Calu3 (cell line): Measurements from ENCODE around the gene ADAMTSL2. TPM values are rescaled to one million over a fixed set of nuclear protein-coding genes. Genes with fewer than 3 reads are reported as not detected.

ENCODE experiments used
- BruUV-seq: library from RNA; stranded (reverse); fragments of 400-500 nt; replicated peaks from 2 replicates; lab custom pipeline; 2021; lab: Mats Ljungman, UMichigan
- CTCF ChIA-PET: fragments of 300-600 bp; sonication (Branson Sonifier 250); formaldehyde crosslinking; loops from one replicate; lab custom pipeline; 2022; ENCODE audit warnings: antibody characterized with exemption; lab: Charles Lee
- DNase-seq: peaks from one replicate; pipeline ENCODE4 v3.0.0; 2022
- H3K27ac Mint-ChIP-seq: one replicate; pipeline ENCODE4 v1.8.0; 2022; ENCODE audit warnings: mixed read lengths; ENCODE audit not compliant: unreplicated experiment
- H3K27me3 Mint-ChIP-seq: one replicate; pipeline ENCODE4 v1.8.0; 2022; ENCODE audit warnings: mixed read lengths; ENCODE audit not compliant: unreplicated experiment
- H3K36me3 Mint-ChIP-seq: one replicate; pipeline ENCODE4 v1.8.0; 2022; ENCODE audit warnings: mild to moderate bottlenecking, moderate library complexity, mixed read lengths; ENCODE audit not compliant: insufficient read depth, unreplicated experiment
- H3K4me1 Mint-ChIP-seq: one replicate; pipeline ENCODE4 v1.8.0; 2022; ENCODE audit warnings: mild to moderate bottlenecking, low read depth, mixed read lengths; ENCODE audit not compliant: unreplicated experiment
- H3K4me3 Mint-ChIP-seq: one replicate; pipeline ENCODE4 v1.8.0; 2022; ENCODE audit warnings: mild to moderate bottlenecking, low read depth, moderate library complexity, mixed read lengths; ENCODE audit not compliant: unreplicated experiment
- H3K9me3 Mint-ChIP-seq: one replicate; pipeline ENCODE4 v1.8.0; 2022; ENCODE audit warnings: low read depth, mixed read lengths; ENCODE audit not compliant: unreplicated experiment
- intact Hi-C: fragments of 100-400 bp; cut with micrococcal nuclease; formaldehyde crosslinking; loops from one replicate; pipeline ENCODE4 v1.10.0; 2022; ENCODE audit not compliant: unreplicated experiment
- total RNA-seq: library from RNA; stranded (reverse); gene quantifications from 2 replicates; pipeline ENCODE4 v1.2.3, GENCODE V29; 2022
- TF ChIP-seq, protein P1 (sequence below): fragments of 200-600 bp; IDR thresholded peaks from one replicate; pipeline ENCODE4 v1.8.0; 2022; ENCODE audit warnings: antibody characterized with exemption; ENCODE audit not compliant: unreplicated experiment

ADAMTSL2 gene
- total RNA-seq, 1 experiment from 2014 or later, result 0.14 TPM

DNA sequence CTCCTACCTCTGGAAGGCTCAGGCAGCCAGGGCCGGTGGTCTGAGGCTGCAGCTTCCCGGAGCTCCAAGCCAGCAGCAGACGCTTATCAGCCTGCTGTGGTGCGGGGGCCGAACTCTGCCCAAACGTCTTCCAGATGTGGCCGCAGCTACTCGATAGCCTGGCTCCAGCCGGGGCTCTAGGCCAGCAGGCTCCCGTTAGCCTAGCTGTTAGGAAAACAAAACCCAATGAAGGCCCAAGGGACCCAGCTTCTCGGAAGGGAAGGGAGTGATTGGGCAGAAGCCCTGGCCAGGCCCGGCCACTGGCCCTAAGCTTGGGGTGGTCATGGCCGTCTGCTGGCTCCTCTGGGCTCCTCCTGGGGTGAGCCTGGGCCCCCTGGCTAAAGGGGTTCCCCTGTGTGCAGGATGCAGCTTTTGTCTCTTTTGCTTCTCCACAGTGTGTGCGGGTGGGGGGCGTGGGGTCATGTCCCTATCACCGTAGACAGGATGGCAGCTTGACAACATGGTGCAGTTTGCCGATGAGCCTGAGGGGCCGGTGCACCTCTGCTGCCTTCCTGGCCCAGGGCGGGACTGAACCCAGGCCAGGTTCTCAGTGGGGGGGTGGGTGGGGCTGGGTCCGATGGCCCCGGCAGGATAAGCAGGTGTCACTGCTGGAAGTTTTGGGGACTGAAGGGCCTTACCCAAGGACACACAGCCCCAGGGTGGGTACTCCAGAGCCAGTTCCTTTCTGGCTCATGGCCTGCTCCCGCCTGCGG lies 28.4 kb upstream of the ADAMTSL2 start:
- H3K9me3 Mint-ChIP-seq, result peaks cover 4% of the 10 kb centered on the region
- no peak for DNase-seq
- peaks cover 40% of the 10 kb centered on the region for H3K27me3 Mint-ChIP-seq
- intact Hi-C loops, result no loop called here
- H3K27ac Mint-ChIP-seq, result no peak overlapping the region
- no TSS peak for BruUV-seq
- no peaks in the 10 kb centered on the region for H3K4me1 Mint-ChIP-seq
- no peaks in the 10 kb centered on the region for H3K36me3 Mint-ChIP-seq
- TF ChIP-seq, protein P1, sequence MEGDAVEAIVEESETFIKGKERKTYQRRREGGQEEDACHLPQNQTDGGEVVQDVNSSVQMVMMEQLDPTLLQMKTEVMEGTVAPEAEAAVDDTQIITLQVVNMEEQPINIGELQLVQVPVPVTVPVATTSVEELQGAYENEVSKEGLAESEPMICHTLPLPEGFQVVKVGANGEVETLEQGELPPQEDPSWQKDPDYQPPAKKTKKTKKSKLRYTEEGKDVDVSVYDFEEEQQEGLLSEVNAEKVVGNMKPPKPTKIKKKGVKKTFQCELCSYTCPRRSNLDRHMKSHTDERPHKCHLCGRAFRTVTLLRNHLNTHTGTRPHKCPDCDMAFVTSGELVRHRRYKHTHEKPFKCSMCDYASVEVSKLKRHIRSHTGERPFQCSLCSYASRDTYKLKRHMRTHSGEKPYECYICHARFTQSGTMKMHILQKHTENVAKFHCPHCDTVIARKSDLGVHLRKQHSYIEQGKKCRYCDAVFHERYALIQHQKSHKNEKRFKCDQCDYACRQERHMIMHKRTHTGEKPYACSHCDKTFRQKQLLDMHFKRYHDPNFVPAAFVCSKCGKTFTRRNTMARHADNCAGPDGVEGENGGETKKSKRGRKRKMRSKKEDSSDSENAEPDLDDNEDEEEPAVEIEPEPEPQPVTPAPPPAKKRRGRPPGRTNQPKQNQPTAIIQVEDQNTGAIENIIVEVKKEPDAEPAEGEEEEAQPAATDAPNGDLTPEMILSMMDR, result no peak
- CTCF ChIA-PET, result no interaction called here
- H3K4me3 Mint-ChIP-seq, result no peak overlapping the region

DNA sequence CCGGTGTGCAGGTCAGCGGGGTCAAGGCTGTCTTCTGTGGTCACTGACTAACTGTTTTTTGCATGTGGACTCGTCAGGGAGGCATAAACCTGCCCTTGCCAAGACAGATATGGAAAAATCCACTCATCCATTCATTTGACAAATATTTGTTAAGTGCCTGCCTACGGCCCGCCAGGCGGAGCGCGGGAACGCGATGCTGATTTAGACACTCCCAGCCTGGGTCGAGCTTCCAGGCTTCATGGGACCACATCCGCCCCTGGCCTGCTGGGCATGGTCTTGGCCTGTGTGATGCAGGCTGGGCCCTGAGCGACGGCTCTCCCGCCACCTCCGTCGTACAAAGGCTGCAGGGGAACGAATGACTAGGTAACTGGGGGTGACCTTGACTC lies 27.9 kb upstream of the ADAMTSL2 start:
- no peaks in the 10 kb centered on the region for H3K36me3 Mint-ChIP-seq
- H3K4me3 Mint-ChIP-seq, result no peak overlapping the region
- peaks cover 4% of the 10 kb centered on the region for H3K9me3 Mint-ChIP-seq
- DNase-seq, result peak; percentile 30
- no TSS peak for BruUV-seq
- peaks cover 35% of the 10 kb centered on the region for H3K27me3 Mint-ChIP-seq
- CTCF ChIA-PET, result no interaction called here
- no peak overlapping the region for H3K27ac Mint-ChIP-seq
- H3K4me1 Mint-ChIP-seq, result no peaks in the 10 kb centered on the region
- TF ChIP-seq, protein P1, result no peak
- intact Hi-C loops, result no loop called here

DNA sequence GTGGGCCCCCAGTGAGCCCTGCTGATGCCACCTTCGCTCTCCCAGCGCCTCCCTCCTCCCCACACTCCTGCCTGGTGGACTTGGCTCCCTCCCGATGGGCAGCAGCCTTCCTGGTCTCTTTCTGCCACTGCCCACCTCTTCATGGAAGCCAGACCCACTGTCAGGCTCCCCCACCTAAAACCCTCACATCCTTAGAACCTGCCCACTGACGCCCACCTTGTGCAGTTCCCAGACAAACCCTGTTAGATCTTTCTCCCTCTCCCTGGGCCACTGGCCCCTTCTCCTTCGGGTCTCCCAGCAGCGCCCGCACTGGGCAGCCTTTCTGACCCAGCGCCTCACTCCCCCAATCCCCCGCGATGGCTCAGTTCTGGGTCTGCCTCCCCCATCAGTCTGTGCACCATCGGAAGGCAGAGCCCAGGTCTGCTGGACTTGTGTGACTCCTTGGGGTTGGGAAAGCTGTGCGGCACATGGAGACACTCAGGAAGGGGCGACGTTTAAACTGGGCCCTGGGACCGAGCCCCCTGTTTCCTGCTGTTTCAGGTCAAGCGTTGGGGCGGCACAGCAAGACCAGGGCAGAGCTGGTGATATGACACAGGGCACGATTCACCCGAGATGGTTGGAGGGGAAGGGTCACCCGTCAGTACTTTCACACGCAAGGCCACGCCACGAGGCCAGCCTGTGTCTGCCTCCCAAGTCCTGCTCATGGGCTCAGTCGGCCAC lies 27.1 kb upstream of the ADAMTSL2 start:
- TF ChIP-seq, protein P1, result no peak
- Mint-ChIP-seq H3K9me3 (peaks cover 1% of the 10 kb centered on the region), H3K36me3 (no peaks in the 10 kb centered on the region), H3K27ac (no peak overlapping the region), H3K27me3 (peaks cover 27% of the 10 kb centered on the region), H3K4me1 (no peaks in the 10 kb centered on the region), H3K4me3 (no peak overlapping the region)
- no TSS peak for BruUV-seq
- CTCF ChIA-PET, result no interaction called here
- DNase-seq, result no peak
- intact Hi-C loops, result no loop called here

DNA sequence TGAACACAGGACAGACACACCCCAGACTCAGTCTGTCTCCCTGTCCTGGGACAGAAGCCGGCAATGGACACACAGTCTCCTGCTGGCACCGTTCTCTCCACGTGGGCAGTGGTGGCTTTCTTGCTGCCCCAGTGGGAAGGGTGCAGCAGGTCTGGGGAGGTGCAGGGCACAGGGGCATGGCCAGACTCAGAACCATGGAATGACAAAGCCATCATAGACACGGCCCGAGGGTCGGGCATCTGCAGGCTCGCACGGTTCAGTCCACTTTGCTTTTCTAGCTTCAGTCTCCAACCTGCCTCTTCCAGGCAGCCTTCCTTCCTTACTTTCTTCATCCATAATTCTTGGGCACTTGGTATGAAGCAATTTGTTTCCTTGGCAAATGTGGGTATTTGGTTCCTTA lies 26.5 kb upstream of the ADAMTSL2 start:
- Mint-ChIP-seq H3K9me3 (no peaks in the 10 kb centered on the region), H3K4me3 (no peak overlapping the region), H3K36me3 (no peaks in the 10 kb centered on the region), H3K27ac (no peak overlapping the region), H3K27me3 (peaks cover 21% of the 10 kb centered on the region), H3K4me1 (no peaks in the 10 kb centered on the region)
- CTCF ChIA-PET, result no interaction called here
- BruUV-seq, result no TSS peak
- intact Hi-C loops, result no loop called here
- TF ChIP-seq, protein P1, result no peak
- DNase-seq, result no peak
